Measurements from ENCODE around the gene SAMD14. TPM values are rescaled to one million over a fixed set of nuclear protein-coding genes. Genes with fewer than 3 reads are reported as not detected.

Gene SAMD14
- total and polyA plus RNA-seq, 10 of the 15 experiments (the other 5 are each of a cell fraction or from before 2014, with no cell fraction given): 0.06 to 1.7 (median 0.25) TPM; not detected in 3

DNA sequence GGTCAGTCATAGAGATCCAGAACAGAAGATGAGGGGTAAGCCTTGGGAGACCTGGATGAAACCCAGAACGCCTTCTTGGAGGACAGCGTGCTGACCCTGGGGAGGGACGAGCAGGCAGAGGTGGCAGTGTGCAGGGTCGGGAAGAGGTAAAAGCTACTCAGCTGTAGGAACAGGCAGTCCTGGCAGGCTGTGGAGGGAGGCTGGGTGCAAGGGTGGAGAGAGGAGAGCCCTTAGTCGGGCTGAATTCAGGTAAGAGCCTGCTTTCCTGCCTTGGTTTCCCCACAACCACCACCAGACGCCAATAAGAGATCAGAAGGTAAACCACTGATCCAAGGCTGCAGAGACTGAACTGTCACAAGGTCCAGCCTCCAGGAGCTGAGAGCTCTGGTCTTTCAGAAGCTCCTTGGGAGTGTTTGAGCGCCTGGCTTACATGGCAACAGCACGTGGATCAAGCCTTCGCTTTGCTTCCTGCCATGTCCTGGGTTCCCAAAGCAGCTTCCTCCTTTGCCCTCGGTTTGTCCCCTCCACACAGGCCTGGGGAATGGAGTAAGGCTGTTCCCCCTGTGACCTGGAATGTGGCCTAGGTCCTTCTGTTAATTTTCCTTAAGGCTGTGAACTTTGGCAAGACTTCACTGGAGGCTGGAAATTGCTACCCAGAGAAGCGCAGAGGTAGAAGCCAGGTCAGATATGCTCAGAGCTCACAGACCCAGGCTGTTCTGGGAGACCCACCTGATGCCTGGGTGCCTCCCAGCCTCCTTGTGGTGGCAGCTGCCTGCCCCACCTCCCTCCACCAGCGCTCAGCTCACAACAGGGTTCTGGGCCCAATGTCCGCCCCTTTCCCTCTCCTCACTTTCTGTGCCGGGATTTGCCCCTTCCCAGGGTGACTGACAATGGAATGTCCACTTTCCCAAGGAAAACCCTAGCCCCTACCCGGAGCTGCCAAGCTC is 38.7 kb downstream of the SAMD14 start:
- TF ChIP-seq BACH1 (IDR thresholded peaks at IDR 0.05; ENCODE audit: borderline replicate concordance) (no peak), RAD21 (IDR thresholded peaks at IDR 0.05; ENCODE audit: insufficient read depth, low read depth, low read length) (no peak), FOS (IDR thresholded peaks at IDR 0.05; ENCODE audit: borderline replicate concordance, extremely low read depth, insufficient read length) (no peak)
- TF ChIP-seq, protein P1, sequence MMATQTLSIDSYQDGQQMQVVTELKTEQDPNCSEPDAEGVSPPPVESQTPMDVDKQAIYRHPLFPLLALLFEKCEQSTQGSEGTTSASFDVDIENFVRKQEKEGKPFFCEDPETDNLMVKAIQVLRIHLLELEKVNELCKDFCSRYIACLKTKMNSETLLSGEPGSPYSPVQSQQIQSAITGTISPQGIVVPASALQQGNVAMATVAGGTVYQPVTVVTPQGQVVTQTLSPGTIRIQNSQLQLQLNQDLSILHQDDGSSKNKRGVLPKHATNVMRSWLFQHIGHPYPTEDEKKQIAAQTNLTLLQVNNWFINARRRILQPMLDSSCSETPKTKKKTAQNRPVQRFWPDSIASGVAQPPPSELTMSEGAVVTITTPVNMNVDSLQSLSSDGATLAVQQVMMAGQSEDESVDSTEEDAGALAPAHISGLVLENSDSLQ (IDR thresholded peaks at IDR 0.05): no peak
- TF ChIP-seq, protein P2, sequence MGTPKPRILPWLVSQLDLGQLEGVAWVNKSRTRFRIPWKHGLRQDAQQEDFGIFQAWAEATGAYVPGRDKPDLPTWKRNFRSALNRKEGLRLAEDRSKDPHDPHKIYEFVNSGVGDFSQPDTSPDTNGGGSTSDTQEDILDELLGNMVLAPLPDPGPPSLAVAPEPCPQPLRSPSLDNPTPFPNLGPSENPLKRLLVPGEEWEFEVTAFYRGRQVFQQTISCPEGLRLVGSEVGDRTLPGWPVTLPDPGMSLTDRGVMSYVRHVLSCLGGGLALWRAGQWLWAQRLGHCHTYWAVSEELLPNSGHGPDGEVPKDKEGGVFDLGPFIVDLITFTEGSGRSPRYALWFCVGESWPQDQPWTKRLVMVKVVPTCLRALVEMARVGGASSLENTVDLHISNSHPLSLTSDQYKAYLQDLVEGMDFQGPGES (IDR thresholded peaks at IDR 0.05): no peak
- Histone ChIP-seq H3K4me1 (ENCODE audit: control insufficient read depth, insufficient read depth, low read length) (peaks cover 11% of the 10 kb centered on the region), H3K4me3 (no peak overlapping the region), H3K4me2 (ENCODE audit: control insufficient read depth, insufficient read depth) (no peak overlapping the region), H3K27me3 (replicated peaks in 1 of 2; ENCODE audit: control insufficient read depth in 2 of 2, insufficient read depth in 2 of 2, low read length in 1 of 2) (no peaks in the 10 kb centered on the region), H3K36me3 (ENCODE audit: control insufficient read depth in 2 of 2, insufficient read depth in 2 of 2, low read length in 1 of 2) (no peaks in the 10 kb centered on the region), H3K9me3 (replicated peaks; ENCODE audit: control insufficient read depth, insufficient read depth, low read length) (no peaks in the 10 kb centered on the region), H3K79me2 (ENCODE audit: control insufficient read depth, insufficient read depth, low read length) (no peaks in the 10 kb centered on the region), H3K9ac (ENCODE audit: control insufficient read depth, insufficient read depth, low read length) (no peak overlapping the region), H2AFZ (ENCODE audit: control insufficient read depth, low read depth, low read length) (no peak overlapping the region), H3K27ac (ENCODE audit: control insufficient read depth, insufficient read depth) (no peak overlapping the region), H4K20me1 (ENCODE audit: control insufficient read depth, insufficient read depth) (no peaks in the 10 kb centered on the region)
- intact Hi-C loops (cut with micrococcal nuclease; ENCODE audit: unreplicated experiment): no loop called here
- ATAC-seq (no peak), DNase-seq (ENCODE audit: low read depth, low spot score) (no peak), FAIRE-seq (no peak)
- ChIA-PET SMC1A (ENCODE audit: uncharacterized antibody, unreplicated experiment) (interaction anchor here (0.6 to 3.7 kb wide), 5 partner anchors 24 to 330 kb away, joined by 3 to 23 read pairs (median 5); no protein-coding TSS in a partner anchor), POLR2A (no interaction called here), RAD21 (ENCODE audit: unreplicated experiment) (interaction anchor here (0.6 to 1.2 kb wide), 2 partner anchors 109 to 207 kb away, joined by 3 read pairs; no protein-coding TSS in a partner anchor), CTCF (interaction anchor here (0.7 to 5.7 kb wide), 13 partner anchors 11 to 207 kb away, joined by 3 to 64 read pairs (median 7); partner anchors contain the start of genes ITGA3 and PPP1R9B)
- no TSS peak for BruUV-seq (replicated peaks)
- 50% methylated on average over 15 of the region's 15 CpGs for WGBS (ENCODE audit: insufficient coverage, insufficient replicate concordance, low lambda C conversion rate, missing lambda C conversion rate)
- in situ Hi-C loops (cut with MboI): loop anchor here (5.0 kb wide), 1 partner anchor 64 kb away; no protein-coding TSS in a partner anchor

Measured in GM12878 (cell line).